HepG2 (cell line): ENCODE data around the gene SLC8A2.

Source experiments
- MYC ChIP-seq: sonication (generic); formaldehyde crosslinking; IDR thresholded peaks from 2 replicates; pipeline ENCODE4 v1.9.0; 2021; ENCODE audit warnings: missing genetic modification reagents, borderline replicate concordance
- TCF7L2 ChIP-seq: IDR thresholded peaks from 2 replicates; pipeline ENCODE4 v1.6.1; 2011; ENCODE audit warnings: mild to moderate bottlenecking, low read depth, low read length, moderate library complexity
- ZNF687 ChIP-seq: sonication (generic); formaldehyde crosslinking; IDR thresholded peaks from 2 replicates; pipeline ENCODE4 v1.5.1; 2020; ENCODE audit warnings: mild to moderate bottlenecking, missing genetic modification reagents, moderate library complexity

GRCh38 chr19:47476438-47476972, 4.8 kb upstream of the SLC8A2 start:
- TF ChIP-seq TCF7L2 (no peak), ZNF687 (CRISPR knock-in tag) (no peak), MYC (no peak)
